Stomach (tissue), 4 donors: Measurements from ENCODE around the gene FARS2.

Source experiments
- CTCF ChIP-seq, 7 experiments: fragments of 450-650 bp in 4 of 7; fragments of 200-600 bp in 3 of 7; sonication (generic) in 3 of 7; IDR thresholded peaks; one replicate each; pipeline ENCODE4 v1.5.1; 2016 to 2019; ENCODE audit warnings: antibody characterized with exemption in 7 of 7, control low read depth in 2 of 7, mild to moderate bottlenecking in 1 of 7
- POLR2A ChIP-seq, 4 donors: fragments of 450-650 bp; IDR thresholded peaks; one replicate each; pipeline ENCODE4 v1.6.1; 2016; ENCODE audit warnings: antibody characterized with exemption in 4 of 4, control low read depth in 2 of 4, mild to moderate bottlenecking in 1 of 4, moderate library complexity in 1 of 4

DNA sequence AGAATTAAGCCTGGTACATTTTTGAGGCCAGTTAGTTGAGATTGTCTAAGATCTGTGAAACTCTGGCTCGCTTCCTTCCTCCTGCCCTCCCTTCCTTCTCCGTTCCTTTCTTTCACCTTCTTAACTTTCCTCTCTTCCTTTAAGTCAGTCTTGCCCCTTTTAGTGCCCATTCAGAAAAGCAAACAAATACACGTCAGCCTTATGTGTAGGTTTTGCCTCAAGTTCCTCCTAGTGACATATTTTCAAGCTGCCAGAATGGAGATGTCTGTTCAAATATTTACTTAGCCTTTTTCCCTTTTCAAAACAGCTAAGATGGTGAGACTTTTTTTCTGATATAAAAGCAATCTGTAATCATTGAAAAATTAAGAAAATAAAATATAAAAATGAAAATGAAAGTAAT is 178.4 kb downstream of the FARS2 start:
- TF ChIP-seq CTCF (IDR thresholded peaks at IDR 0.05), result no peak
- no peak for TF ChIP-seq POLR2A (IDR thresholded peaks at IDR 0.05)
